Motor neuron (in vitro differentiated cells): Measurements from ENCODE around the gene HLA-F. TPM values are rescaled to one million over a fixed set of nuclear protein-coding genes. Genes with fewer than 3 reads are reported as not detected.
A peak's percentile ranks its signal among the peaks of the same experiment; 100 is the strongest.

ENCODE experiments used
- ATAC-seq, 8 experiments: fragments of 200-7000 bp; cut with Tn5 transposase; replicated peaks in 6 of 8; 2 replicates each; pipeline ENCODE4 v1.8.0; 2021; ENCODE audit warnings: mild to moderate bottlenecking in 8 of 8, moderate library complexity in 8 of 8
- H3K27ac ChIP-seq, 2 donors: fragments of 250-450 bp; sonication (Bioruptor Pico); 2 replicates each; pipeline ENCODE4 v1.9.0; 2021; ENCODE audit warnings: antibody characterized with exemption in 2 of 2, mild to moderate bottlenecking in 2 of 2, moderate library complexity in 1 of 2
- H3K4me1 ChIP-seq, 2 donors: fragments of 250-450 bp; sonication (Bioruptor Pico); replicated peaks in 1 of 2; 2 replicates each; pipeline ENCODE4 v1.6.1; 2021; ENCODE audit warnings: antibody characterized with exemption in 2 of 2, mild to moderate bottlenecking in 2 of 2, moderate library complexity in 1 of 2
- H3K4me3 ChIP-seq, 5 donors: fragments of 250-450 bp; sonication (Bioruptor Pico); 2 replicates each; pipeline ENCODE4 v1.9.0; 2021; ENCODE audit warnings: antibody characterized with exemption in 5 of 5, mild to moderate bottlenecking in 5 of 5, moderate library complexity in 4 of 5
- WGBS, 10 experiments: fragments of 450-650 bp; shearing (Covaris generic); methylation state at CpG; one replicate each; pipeline ENCODE4 v1.0.0; 2022; 5-methylcytosine and 5-hydroxymethylcytosine counted together
- in situ Hi-C, 9 experiments: fragments of 400-800 bp; cut with MboI; loops; one replicate each; pipeline ENCODE4 v1.15.0; 2021; ENCODE audit warnings: low sequenced_read_pairs in 9 of 9, low pct_unique_long_range_greater_than_20kb in 2 of 9; ENCODE audit not compliant: unreplicated experiment in 9 of 9
- total RNA-seq, 8 experiments: library from RNA; unstranded; fragments of 300-600 nt; gene quantifications; 2 replicates each; pipeline versions ENCODE4 v1.2.3 to v1.2.4, GENCODE V29; 2022

Gene HLA-F
- 100 to 1,000 TPM in 1 of 8 experiments, 10 to 100 TPM in 2, 1 to 10 TPM in 1, under 1 TPM in 2, not detected in 2; 0.27 to 155 (median 15.2) TPM for total RNA-seq

DNA sequence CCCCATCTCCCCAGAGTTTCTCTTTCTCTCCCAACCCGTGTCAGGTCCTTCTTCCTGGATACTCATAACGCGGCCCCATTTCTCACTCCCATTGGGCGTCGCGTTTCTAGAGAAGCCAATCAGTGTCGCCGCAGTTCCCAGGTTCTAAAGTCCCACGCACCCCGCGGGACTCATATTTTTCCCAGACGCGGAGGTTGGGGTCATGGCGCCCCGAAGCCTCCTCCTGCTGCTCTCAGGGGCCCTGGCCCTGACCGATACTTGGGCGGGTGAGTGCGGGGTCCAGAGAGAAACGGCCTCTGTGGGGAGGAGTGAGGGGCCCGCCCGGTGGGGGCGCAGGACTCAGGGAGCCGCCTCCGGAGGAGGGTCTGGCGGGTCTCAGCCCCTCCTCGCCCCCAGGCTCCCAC lies at the start of gene HLA-F:
Gene HLA-F (plus strand): TSS at position 173 of the 404 bp plus-strand sequence. CDS start 30 bp downstream, at position 203.
- 8% methylated on average over 6 of the region's 26 CpGs; no CpG with 5 or more reads in 9 of the 10 experiments for WGBS, 10 experiments
- H3K27ac ChIP-seq = no peak within 1 kb of the TSS
- ATAC-seq = peak in 7 of 8 experiments; percentile 40 to 98 (median 95)
- in situ Hi-C loops = loop anchor here in 1 of 9 experiments (25.0 kb wide), 1 partner anchor 114 kb away; the partner anchor contains the start of gene HLA-G
- H3K4me1 ChIP-seq = no peaks in the 10 kb centered on the region
- H3K4me3 ChIP-seq = peak within 1 kb of the TSS in 4 of 5 donors; percentile 20 to 45 (median 36)

DNA sequence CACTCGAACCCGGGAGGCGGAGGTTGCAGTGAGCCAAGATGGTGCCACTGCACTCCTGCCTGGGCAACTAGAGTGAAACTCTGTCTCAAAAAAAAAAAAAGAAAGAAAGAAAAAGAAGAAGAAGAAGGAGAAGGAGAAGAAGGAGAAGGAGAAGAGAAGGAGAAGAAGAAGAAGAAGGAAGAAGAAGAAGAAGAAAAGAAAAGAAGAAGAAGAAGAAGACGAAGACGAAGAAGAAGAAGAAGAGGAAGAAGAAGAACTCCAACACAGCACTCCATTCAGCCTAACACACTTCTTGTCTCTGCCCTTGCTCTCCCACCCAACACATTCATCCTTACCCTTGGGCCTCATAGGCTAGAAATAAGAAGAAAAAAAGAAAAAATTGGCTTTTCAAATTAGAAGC lies 49.2 kb upstream of the HLA-F start:
- no peak overlapping the region for H3K27ac ChIP-seq
- ATAC-seq = no peak
- in situ Hi-C loops = no loop called here
- H3K4me3 ChIP-seq = no peak overlapping the region
- 64 to 100% (median 85%) methylated on average over 2 to 5 of the region's 5 CpGs for WGBS, 10 experiments
- H3K4me1 ChIP-seq = no peaks in the 10 kb centered on the region

DNA sequence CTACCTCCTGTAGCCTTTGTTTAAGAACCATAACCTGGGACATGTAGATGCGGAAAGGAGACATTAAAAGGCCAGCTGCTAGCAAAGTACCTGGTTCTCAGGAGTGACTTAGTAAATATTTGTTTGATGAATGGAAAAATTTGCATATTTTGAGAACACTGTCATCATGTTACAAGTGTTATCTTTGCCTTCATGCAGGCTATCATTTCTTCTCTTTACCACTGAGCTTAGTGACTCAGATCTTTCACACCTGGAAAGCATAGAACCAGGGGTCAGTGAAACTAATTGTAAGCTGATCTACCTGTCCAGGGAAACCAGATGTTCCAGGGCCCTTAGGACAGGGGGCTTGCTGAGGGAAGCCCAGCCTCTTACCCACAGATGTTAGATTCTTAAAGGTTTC lies 47.7 kb upstream of the HLA-F start:
- ATAC-seq = no peak
- Histone ChIP-seq H3K4me3 (no peak overlapping the region), H3K27ac (no peak overlapping the region), H3K4me1 (no peaks in the 10 kb centered on the region)
- in situ Hi-C loops = no loop called here
- WGBS, 10 experiments = 0 to 86% (median 70%) methylated on average over 1 of the region's 1 CpG; no CpG with 5 or more reads in 5 of the 10 experiments

DNA sequence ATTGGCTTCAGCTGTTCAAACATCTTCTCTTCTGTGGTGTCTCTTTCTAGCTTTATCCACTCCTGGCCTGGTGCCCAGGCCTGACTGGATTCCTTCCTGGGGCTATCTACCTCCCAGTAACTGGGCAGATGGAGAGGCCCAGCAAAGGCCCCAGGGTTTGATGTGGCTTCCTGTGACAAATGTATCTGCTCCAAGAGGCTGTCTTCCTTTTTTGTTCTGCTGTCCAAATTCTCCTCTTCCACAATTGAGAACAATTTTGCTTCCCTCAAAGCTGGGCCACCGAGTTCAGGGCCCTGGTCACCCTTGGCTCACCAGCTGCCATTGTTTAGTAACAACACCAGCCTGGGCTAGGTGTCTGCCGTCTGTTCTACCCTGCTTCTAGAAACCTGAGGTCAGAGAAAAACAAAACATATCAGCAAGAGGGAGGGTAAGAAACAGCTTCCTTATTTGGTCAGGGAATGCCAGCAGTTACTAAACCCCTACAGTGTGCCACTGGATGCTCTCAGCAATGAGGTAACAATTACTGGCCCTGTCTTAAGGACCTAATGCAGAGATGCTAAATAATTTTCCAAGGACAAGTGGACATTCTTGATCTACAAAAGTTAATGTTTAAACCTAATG lies 46.1 kb upstream of the HLA-F start:
- Histone ChIP-seq H3K4me3 (no peak overlapping the region), H3K4me1 (no peaks in the 10 kb centered on the region), H3K27ac (no peak overlapping the region)
- in situ Hi-C loops = no loop called here
- WGBS, 10 experiments = 0 to 80% (median 24%) methylated on average over 1 to 2 of the region's 2 CpGs; no CpG with 5 or more reads in 2 of the 10 experiments
- ATAC-seq = peak in 4 of 8 experiments; percentile 28 to 77 (median 54)

DNA sequence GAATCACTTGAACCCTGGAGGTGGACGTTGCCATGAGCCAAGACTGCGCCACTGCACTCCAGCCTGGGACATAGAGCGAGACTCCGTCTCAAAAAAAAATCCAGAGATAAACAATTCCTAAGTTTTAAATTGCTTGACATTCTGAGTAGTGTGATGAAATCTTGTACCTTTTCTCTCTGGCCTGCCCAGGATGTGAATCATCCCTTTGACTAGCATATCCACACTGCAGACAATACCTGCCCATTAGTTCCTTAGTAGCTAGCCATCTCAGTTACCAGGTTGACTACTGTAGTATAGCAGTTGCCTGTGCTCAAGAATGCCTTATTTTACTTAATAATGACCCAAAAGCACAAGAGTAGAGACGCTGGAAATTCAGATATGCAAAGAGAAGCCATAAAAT lies 45.1 kb upstream of the HLA-F start:
- Histone ChIP-seq H3K27ac (no peak overlapping the region), H3K4me3 (no peak overlapping the region), H3K4me1 (no peaks in the 10 kb centered on the region)
- 0 to 100% (median 77%) methylated on average over 1 to 5 of the region's 5 CpGs; no CpG with 5 or more reads in 1 of the 10 experiments for whole genome bisulfite sequencing, 10 experiments
- in situ Hi-C loops = no loop called here
- ATAC-seq = no peak

DNA sequence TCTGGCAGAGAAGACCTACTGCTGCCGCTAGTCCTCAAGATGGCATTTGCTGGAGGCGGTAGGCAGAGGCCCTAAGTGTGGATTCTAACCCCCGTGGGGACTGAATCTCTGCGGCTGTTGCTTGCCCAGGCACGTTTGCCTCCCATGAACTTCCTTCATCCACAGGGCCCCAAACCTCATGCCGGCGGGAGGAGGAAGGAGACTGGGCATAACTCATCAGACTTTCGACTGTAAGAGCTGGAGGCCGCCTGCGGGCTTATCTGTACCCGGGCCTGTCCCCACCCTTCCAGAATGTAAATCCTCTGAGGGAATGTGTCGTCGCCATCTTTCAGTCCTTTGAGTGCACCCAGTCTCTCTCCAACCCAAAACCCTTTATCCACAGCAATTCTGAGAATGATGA lies 43.3 kb upstream of the HLA-F start:
- in situ Hi-C loops = no loop called here
- Histone ChIP-seq H3K4me3 (no peak overlapping the region), H3K4me1 (no peaks in the 10 kb centered on the region), H3K27ac (no peak overlapping the region)
- no peak for ATAC-seq
- WGBS, 10 experiments = 75 to 90% (median 79%) methylated on average over 2 to 6 of the region's 13 CpGs; no CpG with 5 or more reads in 6 of the 10 experiments

DNA sequence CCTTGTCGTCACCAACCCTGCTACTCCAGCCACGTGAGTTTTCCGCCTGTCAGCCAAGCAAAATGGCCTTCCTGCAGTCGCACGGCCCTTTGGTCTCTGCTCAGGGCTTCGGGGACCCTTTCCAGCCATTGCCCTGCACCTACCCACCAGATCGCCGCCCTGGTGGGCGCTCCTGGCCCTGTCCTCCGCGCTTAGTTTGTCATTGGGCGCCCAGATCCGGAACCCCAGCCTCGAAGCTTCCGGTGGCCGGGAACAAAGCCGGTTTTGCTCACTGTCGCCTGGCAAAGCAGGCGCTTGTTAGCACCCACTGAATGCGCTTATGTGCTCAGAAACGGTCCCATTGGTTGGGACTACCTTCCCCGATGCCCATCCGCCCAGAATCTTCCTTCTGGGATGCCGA lies 42.8 kb upstream of the HLA-F start:
- ATAC-seq = no peak
- WGBS, 10 experiments = 63 to 100% (median 100%) methylated on average over 2 to 6 of the region's 24 CpGs; no CpG with 5 or more reads in 5 of the 10 experiments
- Histone ChIP-seq H3K4me1 (no peaks in the 10 kb centered on the region), H3K4me3 (no peak overlapping the region), H3K27ac (no peak overlapping the region)
- in situ Hi-C loops = no loop called here

DNA sequence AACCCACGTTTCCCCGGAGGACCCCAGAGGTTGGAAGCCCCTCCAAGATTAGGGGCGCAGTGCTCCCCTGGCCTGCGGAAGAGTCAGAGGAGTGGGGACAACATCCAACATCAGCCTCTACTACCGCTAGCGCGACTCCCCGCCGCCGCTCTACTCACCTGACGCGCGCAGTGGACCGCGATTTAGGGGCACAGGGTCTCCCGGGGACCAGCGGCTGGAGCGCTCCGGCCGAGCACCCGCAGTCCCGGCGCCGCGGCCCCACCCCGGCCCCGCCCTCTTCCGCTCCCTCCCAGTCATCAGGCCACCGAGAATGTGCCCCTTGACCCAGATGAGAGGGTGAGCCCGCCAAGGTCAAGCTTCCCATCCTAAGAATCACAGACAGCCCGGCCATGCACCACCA lies 42.3 kb upstream of the HLA-F start, which contains the start of gene ZFP57:
Gene ZFP57 (minus strand): TSS at position 249 of the 400 bp plus-strand sequence. CDS start 4,149 bp downstream, outside the sequence.
- Histone ChIP-seq H3K4me1 (no peaks in the 10 kb centered on the region), H3K4me3 (no peak within 1 kb of the TSS), H3K27ac (no peak within 1 kb of the TSS)
- ATAC-seq = no peak
- in situ Hi-C loops = no loop called here
- 60 to 92% (median 82%) methylated on average over 1 to 10 of the region's 31 CpGs; no CpG with 5 or more reads in 6 of the 10 experiments for WGBS, 10 experiments

DNA sequence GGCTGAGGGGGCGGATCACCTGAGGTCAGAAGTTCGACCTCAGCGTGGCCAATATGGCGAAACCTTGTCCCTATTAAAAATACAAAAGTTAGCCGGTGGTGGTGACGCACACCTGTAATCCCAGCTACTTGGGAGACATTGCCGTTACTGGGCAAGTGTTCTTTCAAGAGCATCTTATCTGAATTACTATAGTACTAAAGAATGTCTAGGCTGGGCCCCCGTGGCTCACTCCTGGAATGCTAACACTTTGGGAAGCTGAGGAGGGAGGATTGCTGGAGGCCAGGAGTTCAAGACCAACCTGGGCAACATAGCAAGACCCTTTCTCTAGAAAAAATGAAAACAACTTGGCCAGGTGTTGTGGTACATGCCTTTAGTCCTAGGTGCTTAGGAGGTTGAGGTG lies 41.4 kb upstream of the HLA-F start:
- H3K4me3 ChIP-seq = no peak overlapping the region
- H3K27ac ChIP-seq = no peak overlapping the region
- 53 to 100% (median 86%) methylated on average over 2 to 8 of the region's 8 CpGs; no CpG with 5 or more reads in 1 of the 10 experiments for WGBS, 10 experiments
- no peak for ATAC-seq
- no peaks in the 10 kb centered on the region for H3K4me1 ChIP-seq
- in situ Hi-C loops = no loop called here

DNA sequence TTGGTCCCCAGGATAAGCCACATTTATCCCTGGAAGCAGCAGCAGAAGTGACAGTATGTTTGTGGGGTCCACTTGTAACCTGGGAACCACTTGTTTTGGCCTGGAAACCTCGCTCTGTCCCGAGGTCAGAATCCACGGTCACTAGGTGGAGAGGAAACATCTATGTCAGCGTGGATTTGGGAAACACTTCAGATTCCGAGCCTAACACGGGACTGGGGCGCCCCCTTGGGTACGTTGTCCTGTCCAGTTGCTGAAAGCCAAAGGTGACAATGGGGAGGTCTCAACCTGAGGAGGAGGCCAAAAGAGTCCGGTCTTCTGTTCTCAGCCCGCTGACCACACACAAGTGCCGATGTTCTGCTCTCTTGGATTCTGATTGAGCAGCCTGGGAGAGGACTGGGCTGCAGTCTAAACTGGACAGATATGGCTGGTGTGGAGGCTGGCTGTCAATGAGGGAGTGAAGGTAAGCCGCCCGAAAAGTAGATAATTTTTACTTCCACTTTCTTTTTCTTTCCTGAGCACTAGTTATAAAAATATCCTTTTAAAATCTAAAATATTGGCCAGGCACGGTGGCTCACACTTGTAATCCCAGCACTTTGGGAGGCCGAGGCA lies 37.4 kb upstream of the HLA-F start:
- 32 to 71% (median 49%) methylated on average over 1 to 11 of the region's 15 CpGs; no CpG with 5 or more reads in 1 of the 10 experiments for WGBS, 10 experiments
- no peaks in the 10 kb centered on the region for H3K4me1 ChIP-seq
- in situ Hi-C loops = no loop called here
- ATAC-seq = peak in 1 of 8 experiments; percentile 27
- H3K4me3 ChIP-seq = no peak overlapping the region
- H3K27ac ChIP-seq = no peak overlapping the region

DNA sequence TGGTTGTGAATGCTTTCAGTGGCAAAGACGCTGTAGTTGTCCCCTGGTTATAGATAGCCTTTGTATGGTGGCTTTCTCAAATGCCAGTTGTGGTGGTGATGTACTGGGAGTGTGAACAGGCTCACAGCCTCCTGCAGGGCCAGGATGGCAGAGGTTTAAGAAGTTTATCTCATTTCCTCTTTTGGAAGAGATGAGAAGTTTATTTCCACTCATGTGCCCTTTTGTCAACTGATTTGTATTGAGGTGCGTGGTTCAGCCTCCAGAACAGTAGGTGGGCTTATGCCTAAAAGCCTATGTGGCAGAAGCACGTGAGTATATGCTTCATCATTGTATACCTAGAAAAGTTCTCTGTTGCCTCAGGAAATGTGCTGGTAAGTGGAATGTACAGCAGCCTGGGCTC lies 28.6 kb upstream of the HLA-F start:
- Histone ChIP-seq H3K4me3 (no peak overlapping the region), H3K27ac (no peak overlapping the region), H3K4me1 (no peaks in the 10 kb centered on the region)
- no peak for ATAC-seq
- 0 to 100% (median 49%) methylated on average over 1 to 3 of the region's 3 CpGs; no CpG with 5 or more reads in 3 of the 10 experiments for WGBS, 10 experiments
- in situ Hi-C loops = no loop called here

DNA sequence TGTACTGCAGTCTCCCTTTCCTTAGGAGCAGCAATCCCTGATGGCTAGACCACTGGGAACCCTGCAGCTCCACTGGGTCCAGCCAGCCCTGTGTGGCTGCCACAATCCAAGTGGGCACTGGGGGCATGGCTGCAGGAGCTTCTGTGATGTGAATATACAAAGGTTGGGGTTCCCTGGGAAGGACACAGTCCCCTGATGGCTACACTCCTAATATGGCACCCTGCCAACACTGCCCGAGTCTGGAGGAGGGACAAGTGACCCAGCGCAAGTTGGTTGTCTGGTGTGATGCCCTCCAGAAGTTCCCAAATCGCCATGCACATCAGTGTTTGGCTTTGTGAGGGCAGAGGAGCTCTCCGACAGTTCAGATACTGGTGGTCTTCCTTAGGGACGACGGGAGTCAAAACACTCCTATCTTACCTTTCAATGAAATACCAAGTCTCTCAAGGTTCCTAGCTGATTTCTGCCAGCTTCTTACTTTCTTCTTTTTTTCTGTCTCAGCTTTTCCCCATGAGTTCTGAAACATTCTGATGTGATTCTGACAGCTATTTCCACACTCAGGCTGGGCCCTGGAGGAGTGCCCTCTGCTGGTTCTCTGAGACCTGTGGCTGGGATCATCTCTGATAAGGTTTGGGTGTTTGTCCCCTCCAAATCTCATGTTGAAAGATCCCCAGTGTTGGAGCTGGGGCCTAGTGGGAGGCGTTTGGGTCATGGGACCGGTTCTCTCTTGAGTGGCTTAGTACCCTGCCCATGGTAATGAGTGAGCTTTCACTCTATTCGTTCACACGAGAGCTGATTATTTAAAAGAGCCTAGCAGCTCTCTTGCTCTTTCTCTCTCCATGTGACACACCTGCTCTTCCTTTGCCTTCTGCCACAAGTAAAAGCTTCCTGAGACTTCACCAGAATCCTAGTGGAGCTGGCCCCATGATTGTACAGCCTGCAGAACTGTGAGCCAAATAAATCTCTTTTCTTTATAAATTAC lies 26.8 kb upstream of the HLA-F start:
- H3K4me3 ChIP-seq = no peak overlapping the region
- 40 to 77% (median 58%) methylated on average over 2 to 10 of the region's 10 CpGs for WGBS, 10 experiments
- peak in 3 of 8 experiments; percentile 57 to 80 (median 80) for ATAC-seq
- H3K4me1 ChIP-seq = no peaks in the 10 kb centered on the region
- H3K27ac ChIP-seq = no peak overlapping the region
- in situ Hi-C loops = no loop called here
